Aorta (tissue), 5 donors: ENCODE results near the gene CENPA. TPM values are rescaled to one million over a fixed set of nuclear protein-coding genes. Genes with fewer than 3 reads are reported as not detected.

Source experiments
- ATAC-seq: fragments of 200-7000 bp; cut with Tn5 transposase; one replicate; pipeline ENCODE4 v1.9.1; 2022; ENCODE audit warnings: moderate library complexity; ENCODE audit not compliant: low FRiP score
- DNase-seq, 2 donors: peaks; one replicate each; pipeline ENCODE4 v3.0.0-alpha.2; 2020
- H3K27ac ChIP-seq, 2 donors: one replicate each; pipeline ENCODE4 v1.5.1; 2013; ENCODE audit warnings: low read length in 2 of 2, mild to moderate bottlenecking in 2 of 2, moderate library complexity in 2 of 2, control low read depth in 1 of 2, inconsistent platforms in 1 of 2, low read depth in 1 of 2
- H3K27me3 ChIP-seq, 2 donors: one replicate each; pipeline ENCODE4 v1.6.1; 2013; ENCODE audit warnings: control low read depth in 1 of 2, low read length in 1 of 2, mild to moderate bottlenecking in 1 of 2, moderate library complexity in 1 of 2; ENCODE audit not compliant: insufficient read depth in 2 of 2, control insufficient read depth in 1 of 2
- H3K36me3 ChIP-seq, 2 donors: one replicate each; pipeline ENCODE4 v1.6.1; 2013; ENCODE audit warnings: control low read depth in 1 of 2, low read length in 1 of 2, mild to moderate bottlenecking in 1 of 2; ENCODE audit not compliant: insufficient read depth in 2 of 2, control insufficient read depth in 1 of 2
- H3K4me1 ChIP-seq, 2 donors: one replicate each; pipeline ENCODE4 v1.6.1; 2013; ENCODE audit warnings: low read length in 2 of 2, control low read depth in 1 of 2, mild to moderate bottlenecking in 1 of 2, moderate library complexity in 1 of 2; ENCODE audit not compliant: insufficient read depth in 2 of 2, control insufficient read depth in 1 of 2
- H3K4me3 ChIP-seq, 2 donors: one replicate each; pipeline ENCODE4 v1.5.1; 2013; ENCODE audit warnings: low read length in 2 of 2, control low read depth in 1 of 2, mild to moderate bottlenecking in 1 of 2
- H3K9me3 ChIP-seq: one replicate; pipeline ENCODE4 v1.6.1; 2013; ENCODE audit warnings: mild to moderate bottlenecking, low read length; ENCODE audit not compliant: control insufficient read depth
- WGBS, 2 donors: extraction: QIAGEN DNeasy Blood & Tissue Kit; methylation state at CpG; one replicate each; pipeline ENCODE4 v1.1.7; 2013; 5-methylcytosine and 5-hydroxymethylcytosine counted together
- intact Hi-C, 2 donors: fragments of 100-400 bp; cut with DNase I; formaldehyde crosslinking; loops; one replicate each; pipeline versions ENCODE4 v1.14.2 to v1.15.0; 2022
- polyA plus RNA-seq, 2 donors: library from polyadenylated mRNA; stranded (reverse); fragments of 200-250 nt; gene quantifications; one replicate each; pipeline ENCODE4 v1.2.3, GENCODE V29; 2013
- total RNA-seq, 2 donors: library from RNA; stranded (reverse); fragmentation: NEBNext Ultra II Directional; extraction: Animal tissue kit (Norgen Biotek cat#: 25700); gene quantifications; one replicate each; pipeline ENCODE4 v1.2.1, GENCODE V29; 2021
- donor health status: healthy with polysubstance abuse.
- donor health status: Bipolar disorder and iron deficiency.
- donor health status: DM: no; HTN: no; CAD: no.
- donor health status: DM: no; HTN: no; CAD: no.
- donor health status: DM: yes; HTN: yes; CAD: no.

The CENPA gene
- total and polyA plus RNA-seq, 4 donors: 0.23 to 1.2 TPM; not detected in 2

DNA sequence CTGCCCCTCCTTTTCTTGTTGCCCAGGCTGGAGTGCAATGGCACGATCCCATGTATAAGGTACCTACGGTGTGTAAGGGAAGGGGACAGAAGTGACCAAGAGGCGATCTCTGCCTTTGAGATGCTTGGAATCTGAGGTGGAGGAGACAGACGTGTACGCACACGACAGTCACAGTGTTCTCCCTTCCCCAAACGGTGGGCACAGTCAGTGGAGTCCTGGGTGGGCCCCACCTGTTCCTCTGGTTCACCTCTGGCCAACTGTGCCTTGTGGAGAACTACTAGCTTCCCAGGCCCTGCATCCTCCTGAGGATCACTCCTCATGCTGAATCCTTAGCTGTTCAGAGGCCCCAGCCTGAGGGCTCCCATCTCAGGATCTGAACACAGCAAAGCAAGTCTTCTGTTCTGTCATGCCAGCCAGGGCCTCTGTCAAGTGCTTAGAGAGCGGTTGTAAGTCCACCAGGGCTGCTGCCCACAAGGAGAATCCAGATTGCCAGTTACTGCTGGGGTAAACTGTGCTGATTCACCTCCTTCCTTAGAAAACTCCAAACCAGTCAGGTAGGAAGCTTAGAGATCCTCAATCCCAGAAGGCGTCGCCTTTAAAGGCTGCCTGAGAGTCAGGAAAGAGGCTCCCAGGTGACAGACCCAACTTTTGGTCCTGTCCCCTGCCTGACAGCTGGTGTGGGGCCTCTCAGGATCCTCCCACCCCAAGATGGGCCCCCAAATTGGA, 20.2 kb upstream of the CENPA start:
- no peaks in the 10 kb centered on the region for H3K9me3 ChIP-seq
- 86 to 89% methylated on average over 10 of the region's 10 CpGs for WGBS, 2 donors
- DNase-seq (no peak), ATAC-seq (no peak)
- H3K36me3 ChIP-seq: no peaks in the 10 kb centered on the region
- H3K4me3 ChIP-seq: no peak overlapping the region
- H3K27ac ChIP-seq: peak overlapping the region in 1 of 2 donors; percentile 10
- no peaks in the 10 kb centered on the region for H3K27me3 ChIP-seq
- intact Hi-C loops: no loop called here
- H3K4me1 ChIP-seq: no peaks in the 10 kb centered on the region

DNA sequence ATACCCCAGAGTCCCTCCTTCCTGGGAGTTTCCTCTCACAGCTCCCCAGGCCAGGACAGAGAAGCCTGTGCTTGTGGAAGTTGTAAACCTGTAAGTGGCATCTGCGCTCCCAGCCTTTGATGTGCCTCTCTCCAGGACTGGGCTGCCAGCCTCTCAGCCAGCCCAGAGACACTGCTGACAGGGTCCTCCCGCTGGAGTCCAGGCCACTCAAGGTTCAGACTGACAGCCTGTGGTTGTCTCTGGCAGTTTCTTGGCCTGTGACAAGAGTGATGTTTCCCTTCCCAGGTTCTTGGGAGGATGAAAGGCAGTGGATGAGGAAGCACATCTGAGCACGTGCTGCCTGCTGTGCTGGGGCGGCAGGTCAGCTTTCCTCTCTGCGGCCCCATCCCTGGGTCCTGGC, 18.7 kb upstream of the CENPA start:
- H3K9me3 ChIP-seq: no peaks in the 10 kb centered on the region
- intact Hi-C loops: no loop called here
- H3K4me1 ChIP-seq: no peaks in the 10 kb centered on the region
- H3K27ac ChIP-seq: no peak overlapping the region
- no peak for ATAC-seq
- no peak for DNase-seq
- H3K36me3 ChIP-seq: no peaks in the 10 kb centered on the region
- H3K4me3 ChIP-seq: no peak overlapping the region
- H3K27me3 ChIP-seq: no peaks in the 10 kb centered on the region
- WGBS, 2 donors: 80 to 82% methylated on average over 5 of the region's 5 CpGs

DNA sequence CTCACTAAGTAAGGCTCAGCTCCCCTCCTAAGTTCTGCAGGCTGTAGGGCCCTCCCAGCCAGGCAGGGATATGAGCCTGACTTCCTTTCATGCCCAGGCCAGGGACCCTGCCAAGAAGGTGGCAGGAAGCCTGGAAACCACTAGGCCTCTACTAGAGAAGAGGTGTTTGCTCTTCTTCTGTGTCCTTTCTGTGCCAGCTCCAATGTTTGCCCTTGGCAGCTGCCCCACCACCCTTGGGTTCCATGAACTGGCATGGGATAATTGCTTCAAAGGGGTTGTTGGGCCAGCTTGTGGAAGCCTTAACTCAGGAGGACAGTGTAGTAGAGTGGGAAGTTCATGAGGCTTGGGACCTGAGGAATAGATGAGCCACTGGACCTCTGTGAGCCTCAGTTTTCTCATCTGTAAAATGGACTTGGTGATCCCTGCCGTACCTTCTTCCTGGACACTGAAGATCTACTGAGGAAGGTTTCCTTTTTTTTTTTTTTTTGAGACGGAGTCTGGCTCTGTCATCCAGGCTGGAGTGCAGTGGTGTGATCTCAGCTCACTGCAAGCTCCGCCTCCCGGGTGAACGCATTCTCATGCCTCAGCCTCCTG, 17.9 kb upstream of the CENPA start:
- ATAC-seq (no peak), DNase-seq (no peak)
- intact Hi-C loops: no loop called here
- Histone ChIP-seq H3K4me3 (no peak overlapping the region), H3K27ac (no peak overlapping the region), H3K4me1 (no peaks in the 10 kb centered on the region), H3K9me3 (no peaks in the 10 kb centered on the region), H3K27me3 (no peaks in the 10 kb centered on the region), H3K36me3 (no peaks in the 10 kb centered on the region)
- WGBS, 2 donors: 96 to 97% methylated on average over 5 of the region's 5 CpGs

DNA sequence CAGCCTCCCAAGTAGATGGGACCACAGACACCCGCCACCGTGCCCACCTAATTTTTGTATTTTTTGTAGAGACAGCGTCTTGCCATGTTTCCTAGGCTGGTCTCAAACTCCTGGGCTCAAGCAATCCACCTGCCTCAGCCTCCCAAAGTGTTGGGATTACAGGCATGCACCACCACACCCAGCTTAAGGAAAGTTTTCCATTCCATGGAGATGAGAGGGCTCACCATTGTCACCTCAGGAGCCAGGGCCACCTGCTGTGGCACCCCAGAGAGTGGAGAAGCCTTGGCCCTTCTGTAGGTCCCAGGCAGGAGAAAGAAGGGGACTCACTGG, 17.1 kb upstream of the CENPA start:
- ATAC-seq (no peak), DNase-seq (no peak)
- no peaks in the 10 kb centered on the region for H3K36me3 ChIP-seq
- intact Hi-C loops: no loop called here
- no peak overlapping the region for H3K4me3 ChIP-seq
- H3K27me3 ChIP-seq: no peaks in the 10 kb centered on the region
- no peaks in the 10 kb centered on the region for H3K4me1 ChIP-seq
- H3K27ac ChIP-seq: no peak overlapping the region
- no peaks in the 10 kb centered on the region for H3K9me3 ChIP-seq
- 93 to 98% methylated on average over 3 of the region's 3 CpGs for WGBS, 2 donors

DNA sequence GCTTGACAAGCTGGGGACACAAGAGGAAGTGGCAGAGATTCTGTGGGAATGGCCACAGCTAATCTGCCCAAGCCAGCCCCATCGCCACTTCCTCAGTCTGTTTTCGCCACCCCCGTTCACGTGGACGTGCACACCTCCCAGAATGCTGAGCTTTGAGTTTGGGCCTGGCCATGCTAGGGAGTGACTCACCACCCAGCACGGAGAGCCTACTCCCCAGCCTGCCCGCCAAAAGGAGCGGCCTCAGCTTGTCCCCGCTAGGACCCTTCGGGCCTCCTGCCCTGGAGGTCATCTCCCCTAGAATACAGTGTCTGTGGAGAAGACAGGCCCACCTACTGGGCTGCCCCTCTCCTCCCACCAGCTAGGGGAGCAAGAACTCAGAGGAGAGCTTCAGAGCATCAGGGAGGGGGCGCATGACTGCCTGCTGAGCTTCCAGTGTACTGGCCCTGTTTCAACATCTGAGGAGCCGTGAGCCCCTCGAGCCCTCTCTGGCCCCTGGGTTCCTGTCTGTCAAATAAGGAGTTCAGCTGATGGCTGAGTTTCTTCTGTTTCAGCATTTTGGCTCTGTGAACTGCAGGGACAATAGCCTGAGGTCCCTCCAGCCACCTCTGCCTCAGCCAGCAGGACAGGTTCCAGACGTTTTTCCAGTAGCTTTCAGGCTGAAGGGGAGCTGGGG, 16.6 kb upstream of the CENPA start:
- 50 to 53% methylated on average over 14 of the region's 14 CpGs for WGBS, 2 donors

DNA sequence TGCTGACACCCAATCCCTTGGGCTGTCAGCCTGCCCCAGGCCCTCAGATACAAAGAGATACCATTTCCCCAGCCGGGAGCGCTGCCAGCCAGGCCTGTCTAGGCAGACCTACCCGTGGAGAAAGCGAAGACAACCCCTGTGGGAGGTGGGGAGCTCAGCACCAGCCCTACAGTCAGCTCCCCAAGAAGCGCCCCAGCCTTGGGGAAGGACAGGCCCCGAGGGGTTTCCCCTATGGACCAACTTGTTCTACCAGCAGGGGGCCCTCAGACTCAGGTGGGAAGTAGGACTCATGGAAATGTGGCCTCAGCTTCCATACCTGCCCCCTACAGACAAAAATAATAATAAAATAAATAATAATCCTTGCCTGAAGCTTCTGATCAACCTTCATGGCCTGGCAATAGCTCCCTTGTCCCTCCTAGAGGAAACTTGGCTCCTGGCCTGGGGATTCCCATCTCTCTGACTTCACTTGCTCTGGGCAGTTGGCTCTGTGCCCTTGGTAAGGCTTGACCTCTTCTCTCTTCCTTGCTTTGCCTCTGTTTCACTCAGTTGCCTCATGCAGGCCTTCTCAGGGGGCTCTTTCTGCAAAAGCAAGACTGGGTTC, 14.8 kb upstream of the CENPA start:
- 79 to 80% methylated on average over 6 of the region's 6 CpGs for WGBS, 2 donors
- peaks cover 0 to 2% of the 10 kb centered on the region in 2 donors for H3K36me3 ChIP-seq
- H3K4me1 ChIP-seq: no peaks in the 10 kb centered on the region
- no peaks in the 10 kb centered on the region for H3K27me3 ChIP-seq
- H3K9me3 ChIP-seq: no peaks in the 10 kb centered on the region
- peak; percentile 41 for ATAC-seq
- DNase-seq: peak; percentile 84 to 92
- H3K4me3 ChIP-seq: no peak overlapping the region
- intact Hi-C loops: no loop called here
- no peak overlapping the region for H3K27ac ChIP-seq

More for the DNA sequence above, 16.6 kb upstream of the CENPA start:
- ATAC-seq (peak; percentile 75), DNase-seq (peak; percentile 87 to 95)
- Histone ChIP-seq H3K27me3 (no peaks in the 10 kb centered on the region), H3K9me3 (no peaks in the 10 kb centered on the region), H3K27ac (no peak overlapping the region), H3K4me3 (no peak overlapping the region), H3K36me3 (no peaks in the 10 kb centered on the region), H3K4me1 (no peaks in the 10 kb centered on the region)
- intact Hi-C loops: no loop called here

DNA sequence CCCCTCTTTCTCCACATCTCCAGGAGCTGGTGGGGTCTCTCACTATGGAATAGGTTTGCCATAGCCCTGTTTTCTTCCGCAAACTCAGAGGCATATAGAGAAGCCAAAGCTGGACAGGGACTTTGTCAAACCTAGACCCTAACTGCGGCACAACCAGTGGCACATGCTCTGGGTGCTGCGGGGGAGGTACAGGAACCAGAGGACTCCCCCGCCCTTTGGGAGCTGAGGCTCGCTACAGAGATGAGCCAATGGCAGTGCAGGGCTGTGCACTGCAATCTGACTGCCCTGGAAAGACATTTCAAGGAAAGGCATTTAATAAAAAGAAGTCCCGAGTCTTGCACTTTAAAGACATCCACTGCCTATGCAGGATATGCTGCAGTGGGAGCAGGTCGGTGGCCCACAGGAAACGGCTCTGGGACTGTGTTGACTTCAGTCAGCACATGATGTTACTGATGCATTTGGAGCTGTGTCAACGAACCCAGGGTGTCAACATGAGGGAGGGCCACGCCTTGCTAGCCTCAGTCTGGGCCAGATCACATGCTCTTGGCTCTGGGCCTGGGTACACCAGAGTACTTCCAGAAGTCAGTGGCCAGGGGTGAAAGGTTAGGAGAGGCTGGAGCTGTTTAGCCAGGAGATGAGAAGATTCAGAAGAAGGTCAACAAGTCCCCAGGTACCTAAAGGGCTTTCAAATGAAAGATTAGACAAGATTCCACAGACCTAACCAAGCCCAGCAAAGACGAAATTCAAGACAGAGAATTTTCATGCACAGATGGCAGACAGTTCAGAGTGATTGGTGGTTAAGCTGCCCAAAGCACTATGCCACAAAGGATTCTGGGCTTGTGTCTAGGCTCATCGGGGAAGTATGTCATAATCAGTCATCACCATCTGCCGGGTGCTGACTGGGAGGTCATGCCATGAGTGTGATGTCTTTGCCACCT, 13.5 kb upstream of the CENPA start:
- peak; percentile 92 to 94 for DNase-seq
- WGBS, 2 donors: 47 to 52% methylated on average over 13 of the region's 13 CpGs
- Histone ChIP-seq H3K4me3 (no peak overlapping the region), H3K27me3 (no peaks in the 10 kb centered on the region), H3K9me3 (no peaks in the 10 kb centered on the region), H3K36me3 (peaks cover 0 to 4% of the 10 kb centered on the region in 2 donors), H3K27ac (peak overlapping the region in 1 of 2 donors; percentile 17), H3K4me1 (no peaks in the 10 kb centered on the region)
- intact Hi-C loops: no loop called here
- peak; percentile 87 for ATAC-seq

DNA sequence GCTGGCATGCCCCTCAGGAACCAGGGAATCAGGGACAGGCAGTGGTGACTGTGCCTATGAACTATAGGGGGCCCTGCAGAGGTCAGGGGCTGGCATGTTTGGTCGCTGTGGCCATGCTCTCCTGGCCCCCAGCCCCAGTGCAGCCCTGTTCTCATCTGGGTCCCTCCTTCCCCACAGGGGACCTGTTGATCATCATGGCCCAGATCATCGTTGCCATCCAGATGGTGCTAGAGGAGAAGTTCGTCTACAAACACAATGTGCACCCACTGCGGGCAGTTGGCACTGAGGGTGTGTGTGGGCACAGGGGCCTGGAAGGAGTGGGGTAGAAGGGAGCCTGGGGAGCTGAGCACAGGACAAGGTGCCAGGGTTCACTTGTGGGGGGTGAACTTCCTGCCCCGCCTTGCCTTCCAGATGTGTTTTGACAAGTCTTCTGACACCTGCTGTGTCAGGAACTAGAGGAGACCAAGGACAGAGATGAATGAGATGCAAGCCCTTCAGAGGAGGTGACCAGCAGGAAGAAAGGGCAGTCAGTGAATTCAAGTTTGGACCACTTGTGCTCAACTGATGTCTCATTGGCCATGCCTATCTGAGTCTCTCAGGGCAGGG, 9.6 kb upstream of the CENPA start:
- peak in 1 of 2 donors; percentile 40 for DNase-seq
- no peak for ATAC-seq
- intact Hi-C loops: no loop called here
- WGBS, 2 donors: 89 to 91% methylated on average over 5 of the region's 5 CpGs
- Histone ChIP-seq H3K4me3 (no peak overlapping the region), H3K27me3 (no peaks in the 10 kb centered on the region), H3K36me3 (peaks cover 0 to 8% of the 10 kb centered on the region in 2 donors), H3K27ac (no peak overlapping the region), H3K9me3 (no peaks in the 10 kb centered on the region), H3K4me1 (no peaks in the 10 kb centered on the region)
